HepG2 (cell line): ENCODE measurements around the gene RMDN2. TPM values are rescaled to one million over a fixed set of nuclear protein-coding genes. Genes with fewer than 3 reads are reported as not detected.

ENCODE experiments used
- ATAC-seq: fragments of 200-7000 bp; cut with Tn5 transposase; 3 replicates; pipeline ENCODE4 v1.9.1; 2020; ENCODE audit warnings: mild to moderate bottlenecking, moderate library complexity
- BruUV-seq: library from RNA; stranded (reverse); fragments of 400-500 nt; replicated peaks from 2 replicates; lab custom pipeline; 2021; lab: Mats Ljungman, UMichigan
- CTCF ChIA-PET: fragments of 300-600 bp; formaldehyde crosslinking; extraction: SDS; loops from one replicate; lab custom pipeline; 2021; ENCODE audit warnings: low total read pairs, inconsistent platforms, low intra/inter-chr PET ratio; lab: Yijun Ruan, JAX
- POLR2A ChIA-PET: fragments of 350-600 bp; sonication (Branson Sonifier 250); formaldehyde crosslinking; loops from one replicate; lab custom pipeline; 2020; ENCODE audit warnings: antibody characterized with exemption, inconsistent platforms; lab: Yijun Ruan, JAX
- DNase-seq: peaks from one replicate; pipeline ENCODE4 v3.0.0-alpha.2; 2015; ENCODE audit warnings: low spot score
- FAIRE-seq: peaks from 3 replicates; lab custom pipeline; 2011; peaks lifted over from hg19 to GRCh38; lab: Jason Lieb, UNC
- H2AFZ ChIP-seq: one replicate; pipeline ENCODE4 v1.6.1; 2011; ENCODE audit warnings: low read length, inconsistent platforms
- H3K27ac ChIP-seq: fragments of 300-600 bp; 3 replicates; pipeline ENCODE4 v1.8.0; 2011; ENCODE audit warnings: mixed run types, mild to moderate bottlenecking, mixed read lengths, low read length, inconsistent platforms; ENCODE audit not compliant: insufficient read depth; ENCODE audit errors: extremely low read length
- H3K27me3 ChIP-seq, 2 experiments: fragments of 200-600 bp in 1 of 2; 2 replicates in 1 of 2; 3 replicates in 1 of 2; pipeline versions ENCODE4 v1.6.0 to v1.8.0; 2011; ENCODE audit warnings: low read length in 2 of 2, mild to moderate bottlenecking in 2 of 2, moderate library complexity in 2 of 2, inconsistent platforms in 1 of 2; ENCODE audit not compliant: insufficient read depth in 2 of 2, control insufficient read depth in 1 of 2
- H3K36me3 ChIP-seq, 2 experiments: fragments of 200-600 bp in 1 of 2; replicated peaks in 1 of 2; 2 replicates in 1 of 2; 3 replicates in 1 of 2; pipeline versions ENCODE4 v1.5.1 to v1.8.0; 2011; ENCODE audit warnings: low read length in 2 of 2, inconsistent platforms in 1 of 2; ENCODE audit not compliant: insufficient read depth in 2 of 2, control insufficient read depth in 1 of 2
- H3K4me1 ChIP-seq: 2 replicates; pipeline ENCODE4 v1.5.1; 2012; ENCODE audit warnings: low read length, inconsistent platforms; ENCODE audit not compliant: insufficient read depth
- H3K4me2 ChIP-seq: 2 replicates; pipeline ENCODE4 v1.6.0; 2011; ENCODE audit warnings: low read depth, low read length, inconsistent platforms
- H3K4me3 ChIP-seq, 3 experiments: fragments of 200-600 bp in 1 of 3; sonication (generic), shearing (Covaris generic) in 1 of 3; replicated peaks in 1 of 3; 2 replicates each; pipeline ENCODE4 v1.5.1; 2011 to 2016; ENCODE audit warnings: low read length in 3 of 3, inconsistent platforms in 2 of 3, low read depth in 2 of 3, mild to moderate bottlenecking in 2 of 3, control low read depth in 1 of 3, mixed read lengths in 1 of 3; ENCODE audit not compliant: insufficient read depth in 1 of 3
- H3K79me2 ChIP-seq: one replicate; pipeline ENCODE4 v1.6.1; 2011; ENCODE audit warnings: low read length, inconsistent platforms; ENCODE audit not compliant: insufficient read depth
- H3K9ac ChIP-seq: 2 replicates; pipeline ENCODE4 v1.6.0; 2011; ENCODE audit warnings: mild to moderate bottlenecking, low read depth, low read length, inconsistent platforms; ENCODE audit not compliant: insufficient read depth
- H3K9me3 ChIP-seq: 2 replicates; pipeline ENCODE4 v1.5.1; 2012; ENCODE audit warnings: mild to moderate bottlenecking, low read length
- H4K20me1 ChIP-seq: 2 replicates; pipeline ENCODE4 v1.6.0; 2011; ENCODE audit warnings: inconsistent platforms, mild to moderate bottlenecking, low read length, moderate library complexity; ENCODE audit not compliant: insufficient read depth
- GABPA ChIP-seq, 2 experiments: IDR thresholded peaks; 2 replicates each; pipeline ENCODE4 v1.6.1; 2011 to 2016; ENCODE audit warnings: low read depth in 2 of 2, low read length in 1 of 2, missing biosample characterization in 1 of 2, missing genetic modification characterization in 1 of 2
- PHB2 ChIP-seq: fragments of 450-650 bp; IDR thresholded peaks from 2 replicates; pipeline ENCODE4 v1.6.1; 2018; ENCODE audit not compliant: partially characterized antibody
- SMC3 ChIP-seq: IDR thresholded peaks from 2 replicates; pipeline ENCODE4 v1.6.1; 2011; ENCODE audit warnings: low read length, improper control_type of control experiment
- WGBS: methylation state at CpG from one replicate; pipeline ENCODE4 v1.1.6; 2017; ENCODE audit warnings: low lambda C conversion rate; 5-methylcytosine and 5-hydroxymethylcytosine counted together
- in situ Hi-C: cut with HindIII; loops from 2 replicates; pipeline ENCODE4 v1.10.0; 2017; ENCODE audit warnings: low pct_unique_long_range_greater_than_20kb; ENCODE audit not compliant: extremely low pct_ligation_motif_present
- intact Hi-C: fragments of 100-400 bp; cut with micrococcal nuclease; formaldehyde crosslinking; loops from one replicate; pipeline ENCODE4 v1.10.0; 2022; ENCODE audit not compliant: unreplicated experiment
- polyA plus RNA-seq, 8 experiments: library from polyadenylated mRNA; depleted of rRNA in 3 of 8; stranded (reverse) in 7 of 8; unstranded in 1 of 8; fragments of >200 nt; fragmentation: Illumina TruSeq in 4 of 8; extraction: Trizol in 4 of 8; gene quantifications; 2 replicates each; pipeline versions ENCODE4 v1.2.1 to v1.2.3, GENCODE V29; 2011 to 2016; ENCODE audit warnings: low read depth in 4 of 8, missing spikeins in 1 of 8, mixed read lengths in 1 of 8; ENCODE audit not compliant: insufficient read depth in 1 of 8
- total RNA-seq, 5 experiments: library from RNA; depleted of rRNA; stranded (reverse); fragments of >200 nt; fragmentation: Illumina TruSeq; extraction: Trizol; gene quantifications; 2 replicates each; pipeline ENCODE4 v1.2.3, GENCODE V29; 2016; ENCODE audit warnings: low read depth in 1 of 5
- TF ChIP-seq, protein P1 (sequence below): sonication (generic); formaldehyde crosslinking; IDR thresholded peaks from 2 replicates; pipeline ENCODE4 v1.5.0; 2020; ENCODE audit warnings: mild to moderate bottlenecking, missing genetic modification reagents
- TF ChIP-seq, protein P2 (sequence below): sonication (generic); formaldehyde crosslinking; conservative IDR thresholded peaks from 2 replicates; pipeline ENCODE4 v1.8.0; 2022; ENCODE audit warnings: low read depth, missing genetic modification reagents
- TF ChIP-seq, protein P3 (sequence below): sonication (generic); formaldehyde crosslinking; IDR thresholded peaks from 2 replicates; pipeline ENCODE4 v1.4.0; 2020; ENCODE audit warnings: mild to moderate bottlenecking, missing genetic modification reagents

RMDN2 gene
- total and polyA plus RNA-seq, 2 of the 13 experiments (the other 11 are each of a cell fraction or from before 2014, with no cell fraction given): 2.3 to 8.9 TPM

DNA sequence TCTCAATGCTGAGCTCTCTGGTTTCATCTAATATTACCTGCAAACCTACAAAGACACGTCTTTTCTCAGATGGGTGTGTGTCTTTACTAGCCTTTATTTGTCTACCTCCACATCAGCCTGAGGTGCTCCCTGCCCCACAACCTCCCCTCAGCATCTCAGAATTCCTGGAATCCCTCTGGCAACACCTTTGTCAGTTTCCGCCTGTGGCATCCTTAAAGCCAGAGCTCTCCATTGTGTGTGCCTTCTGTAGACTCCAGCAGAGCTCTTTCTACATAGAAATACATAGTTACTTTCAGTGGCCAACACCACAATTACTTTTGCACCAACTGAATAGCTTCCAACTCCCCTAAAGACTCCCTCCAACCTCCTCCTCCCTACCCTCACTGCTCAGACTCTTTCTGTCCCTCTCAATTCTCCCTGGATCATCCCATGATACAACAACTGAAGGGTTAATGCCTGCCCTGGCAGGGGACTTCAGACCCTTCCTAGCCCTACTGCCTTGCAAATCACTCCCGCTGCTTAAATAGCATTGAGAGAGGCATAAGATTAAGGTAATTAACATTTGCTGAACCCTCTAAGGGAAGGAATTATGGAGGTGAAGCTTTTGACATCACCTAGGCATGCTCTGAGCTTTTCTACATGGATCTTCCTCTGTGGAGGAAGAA, 39.6 kb upstream of the RMDN2 start:
- BruUV-seq: no TSS peak
- in situ Hi-C loops: loop anchor here (25.0 kb wide), 2 partner anchors 723 to 1098 kb away; partner anchors contain the start of gene EIF2AK2

More for the DNA sequence above, 39.6 kb upstream of the RMDN2 start:
- ATAC-seq (no peak), FAIRE-seq (no peak), DNase-seq (no peak)
- ChIA-PET CTCF (no interaction called here), POLR2A (no interaction called here)
- Histone ChIP-seq H4K20me1 (no peaks in the 10 kb centered on the region), H3K79me2 (no peaks in the 10 kb centered on the region), H3K27me3 (peaks cover 0 to 33% of the 10 kb centered on the region in 2 experiments; a peak in 3 of 5 replicates), H2AFZ (no peak overlapping the region), H3K27ac (no peak overlapping the region), H3K9me3 (no peaks in the 10 kb centered on the region), H3K4me1 (no peaks in the 10 kb centered on the region), H3K4me2 (no peak overlapping the region), H3K9ac (no peak overlapping the region), H3K36me3 (no peaks in the 10 kb centered on the region), H3K4me3 (no peak overlapping the region)
- TF ChIP-seq GABPA (IDR thresholded peaks at IDR 0.05; ENCODE audit: low read depth, low read length): no peak
- TF ChIP-seq GABPA (CRISPR knock-in tag; IDR thresholded peaks at IDR 0.05; ENCODE audit: low read depth): no peak
- TF ChIP-seq PHB2: no peak
- TF ChIP-seq SMC3: no peak
- TF ChIP-seq, protein P1, sequence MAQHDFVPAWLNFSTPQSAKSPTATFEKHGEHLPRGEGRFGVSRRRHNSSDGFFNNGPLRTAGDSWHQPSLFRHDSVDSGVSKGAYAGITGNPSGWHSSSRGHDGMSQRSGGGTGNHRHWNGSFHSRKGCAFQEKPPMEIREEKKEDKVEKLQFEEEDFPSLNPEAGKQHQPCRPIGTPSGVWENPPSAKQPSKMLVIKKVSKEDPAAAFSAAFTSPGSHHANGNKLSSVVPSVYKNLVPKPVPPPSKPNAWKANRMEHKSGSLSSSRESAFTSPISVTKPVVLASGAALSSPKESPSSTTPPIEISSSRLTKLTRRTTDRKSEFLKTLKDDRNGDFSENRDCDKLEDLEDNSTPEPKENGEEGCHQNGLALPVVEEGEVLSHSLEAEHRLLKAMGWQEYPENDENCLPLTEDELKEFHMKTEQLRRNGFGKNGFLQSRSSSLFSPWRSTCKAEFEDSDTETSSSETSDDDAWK (CRISPR knock-in tag): no peak
- TF ChIP-seq, protein P2, sequence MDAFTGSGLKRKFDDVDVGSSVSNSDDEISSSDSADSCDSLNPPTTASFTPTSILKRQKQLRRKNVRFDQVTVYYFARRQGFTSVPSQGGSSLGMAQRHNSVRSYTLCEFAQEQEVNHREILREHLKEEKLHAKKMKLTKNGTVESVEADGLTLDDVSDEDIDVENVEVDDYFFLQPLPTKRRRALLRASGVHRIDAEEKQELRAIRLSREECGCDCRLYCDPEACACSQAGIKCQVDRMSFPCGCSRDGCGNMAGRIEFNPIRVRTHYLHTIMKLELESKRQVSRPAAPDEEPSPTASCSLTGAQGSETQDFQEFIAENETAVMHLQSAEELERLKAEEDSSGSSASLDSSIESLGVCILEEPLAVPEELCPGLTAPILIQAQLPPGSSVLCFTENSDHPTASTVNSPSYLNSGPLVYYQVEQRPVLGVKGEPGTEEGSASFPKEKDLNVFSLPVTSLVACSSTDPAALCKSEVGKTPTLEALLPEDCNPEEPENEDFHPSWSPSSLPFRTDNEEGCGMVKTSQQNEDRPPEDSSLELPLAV (CRISPR knock-in tag): no peak
- TF ChIP-seq, protein P3, sequence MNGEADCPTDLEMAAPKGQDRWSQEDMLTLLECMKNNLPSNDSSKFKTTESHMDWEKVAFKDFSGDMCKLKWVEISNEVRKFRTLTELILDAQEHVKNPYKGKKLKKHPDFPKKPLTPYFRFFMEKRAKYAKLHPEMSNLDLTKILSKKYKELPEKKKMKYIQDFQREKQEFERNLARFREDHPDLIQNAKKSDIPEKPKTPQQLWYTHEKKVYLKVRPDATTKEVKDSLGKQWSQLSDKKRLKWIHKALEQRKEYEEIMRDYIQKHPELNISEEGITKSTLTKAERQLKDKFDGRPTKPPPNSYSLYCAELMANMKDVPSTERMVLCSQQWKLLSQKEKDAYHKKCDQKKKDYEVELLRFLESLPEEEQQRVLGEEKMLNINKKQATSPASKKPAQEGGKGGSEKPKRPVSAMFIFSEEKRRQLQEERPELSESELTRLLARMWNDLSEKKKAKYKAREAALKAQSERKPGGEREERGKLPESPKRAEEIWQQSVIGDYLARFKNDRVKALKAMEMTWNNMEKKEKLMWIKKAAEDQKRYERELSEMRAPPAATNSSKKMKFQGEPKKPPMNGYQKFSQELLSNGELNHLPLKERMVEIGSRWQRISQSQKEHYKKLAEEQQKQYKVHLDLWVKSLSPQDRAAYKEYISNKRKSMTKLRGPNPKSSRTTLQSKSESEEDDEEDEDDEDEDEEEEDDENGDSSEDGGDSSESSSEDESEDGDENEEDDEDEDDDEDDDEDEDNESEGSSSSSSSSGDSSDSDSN: no peak
- intact Hi-C loops: no loop called here
- 25% methylated on average over 3 of the region's 3 CpGs for WGBS
